Measurements from ENCODE around the gene TAF11L3.
"Not testable (repeated sequence)": the region's sequence is repeated elsewhere in the genome, so short reads cannot be mapped to it uniquely, and the experiment has no call there.

The TAF11L3 gene

GRCh38 chr5:17519508-17519907 lies 1.3 kb downstream of the TAF11L3 start:
- H3K27me3 Mint-ChIP-seq, H3K9me3 Mint-ChIP-seq, H3K27ac Mint-ChIP-seq, H3K4me1 Mint-ChIP-seq, H3K4me3 Mint-ChIP-seq, DNase-seq, CTCF ChIA-PET, H3K36me3 Mint-ChIP-seq: not testable (repeated sequence)

DNA sequence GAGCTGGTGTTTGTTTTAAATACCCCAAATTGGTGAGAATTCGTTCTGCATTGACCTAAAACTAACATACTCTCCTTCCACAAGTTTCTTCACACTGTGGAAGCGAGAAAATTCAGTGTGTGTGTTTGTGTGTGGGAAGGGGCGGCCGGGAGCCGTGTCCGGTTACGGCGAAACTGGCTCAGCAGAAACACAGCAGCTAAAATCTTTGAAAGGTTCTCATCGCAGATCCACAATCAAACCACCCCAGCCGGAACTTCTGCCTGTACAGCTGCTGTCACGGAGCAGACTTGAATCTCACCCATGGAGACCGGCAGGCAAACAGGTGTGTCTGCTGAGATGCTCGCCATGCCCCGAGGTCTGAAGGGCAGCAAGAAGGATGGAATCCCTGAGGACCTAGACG lies 3.3 kb downstream of the TAF11L3 start, which contains the start of gene TAF11L4:
Gene TAF11L4 (plus strand): TSS at position 301 of the 400 bp plus-strand sequence.
- H3K36me3 Mint-ChIP-seq, H3K4me3 Mint-ChIP-seq, H3K4me1 Mint-ChIP-seq, H3K27me3 Mint-ChIP-seq, H3K27ac Mint-ChIP-seq, DNase-seq, CTCF ChIA-PET, H3K9me3 Mint-ChIP-seq: not testable (repeated sequence)

- DNase-seq, H3K27me3 Mint-ChIP-seq, CTCF ChIA-PET: not testable (repeated sequence)
Measured at GRCh38 chr5:17524935-17525334, 6.8 kb downstream of the TAF11L3 start, which contains the start of gene TAF11L5. TSS of gene TAF11L5 (plus strand) at chr5:17525235.

GRCh38 chr5:17526504-17526903 lies 8.3 kb downstream of the TAF11L3 start:
- H3K27ac Mint-ChIP-seq, H3K9me3 Mint-ChIP-seq, CTCF ChIA-PET, H3K36me3 Mint-ChIP-seq, DNase-seq, H3K27me3 Mint-ChIP-seq, H3K4me1 Mint-ChIP-seq, H3K4me3 Mint-ChIP-seq: not testable (repeated sequence)

More at GRCh38 chr5:17524935-17525334, 6.8 kb downstream of the TAF11L3 start, which contains the start of gene TAF11L5:
- H3K9me3 Mint-ChIP-seq, H3K36me3 Mint-ChIP-seq, H3K27ac Mint-ChIP-seq, H3K4me1 Mint-ChIP-seq, H3K4me3 Mint-ChIP-seq: not testable (repeated sequence)

DNA sequence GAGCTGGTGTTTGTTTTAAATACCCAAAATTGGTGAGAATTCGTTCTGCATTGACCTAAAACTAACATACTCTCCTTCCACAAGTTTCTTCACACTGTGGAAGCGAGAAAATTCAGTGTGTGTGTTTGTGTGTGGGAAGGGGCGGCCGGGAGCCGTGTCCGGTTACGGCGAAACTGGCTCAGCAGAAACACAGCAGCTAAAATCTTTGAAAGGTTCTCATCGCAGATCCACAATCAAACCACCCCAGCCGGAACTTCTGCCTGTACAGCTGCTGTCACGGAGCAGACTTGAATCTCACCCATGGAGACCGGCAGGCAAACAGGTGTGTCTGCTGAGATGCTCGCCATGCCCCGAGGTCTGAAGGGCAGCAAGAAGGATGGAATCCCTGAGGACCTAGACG lies 10.2 kb downstream of the TAF11L3 start, which contains the start of gene TAF11L6:
Gene TAF11L6 (plus strand): TSS at position 301 of the 400 bp plus-strand sequence.
- H3K9me3 Mint-ChIP-seq, CTCF ChIA-PET, H3K4me3 Mint-ChIP-seq, H3K27ac Mint-ChIP-seq, H3K4me1 Mint-ChIP-seq, H3K36me3 Mint-ChIP-seq, DNase-seq, H3K27me3 Mint-ChIP-seq: not testable (repeated sequence)
